Myocyte (in vitro differentiated cells): ENCODE data around the gene OR1K1. TPM values are rescaled to one million over a fixed set of nuclear protein-coding genes. Genes with fewer than 3 reads are reported as not detected.
"Not testable (repeated sequence)": the region's sequence is repeated elsewhere in the genome, so short reads cannot be mapped to it uniquely, and the experiment has no call there.

Source experiments
- DNase-seq: peaks from one replicate; pipeline ENCODE4 v3.0.0-alpha.2; 2012; ENCODE audit warnings: low read depth
- polyA plus RNA-seq: library from polyadenylated mRNA; unstranded; fragments of >200 nt; gene quantifications from one replicate; pipeline ENCODE4 v1.2.1, GENCODE V29; 2012; ENCODE audit warnings: missing spikeins
- total RNA-seq: library from RNA; depleted of rRNA; stranded (reverse); fragments of >200 nt; gene quantifications from 2 replicates; pipeline ENCODE4 v1.2.3, GENCODE V29; 2014

OR1K1 gene, protein sequence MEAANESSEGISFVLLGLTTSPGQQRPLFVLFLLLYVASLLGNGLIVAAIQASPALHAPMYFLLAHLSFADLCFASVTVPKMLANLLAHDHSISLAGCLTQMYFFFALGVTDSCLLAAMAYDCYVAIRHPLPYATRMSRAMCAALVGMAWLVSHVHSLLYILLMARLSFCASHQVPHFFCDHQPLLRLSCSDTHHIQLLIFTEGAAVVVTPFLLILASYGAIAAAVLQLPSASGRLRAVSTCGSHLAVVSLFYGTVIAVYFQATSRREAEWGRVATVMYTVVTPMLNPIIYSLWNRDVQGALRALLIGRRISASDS
- total RNA-seq = not detected in 2 replicates
- polyA plus RNA-seq = not detected

DNA sequence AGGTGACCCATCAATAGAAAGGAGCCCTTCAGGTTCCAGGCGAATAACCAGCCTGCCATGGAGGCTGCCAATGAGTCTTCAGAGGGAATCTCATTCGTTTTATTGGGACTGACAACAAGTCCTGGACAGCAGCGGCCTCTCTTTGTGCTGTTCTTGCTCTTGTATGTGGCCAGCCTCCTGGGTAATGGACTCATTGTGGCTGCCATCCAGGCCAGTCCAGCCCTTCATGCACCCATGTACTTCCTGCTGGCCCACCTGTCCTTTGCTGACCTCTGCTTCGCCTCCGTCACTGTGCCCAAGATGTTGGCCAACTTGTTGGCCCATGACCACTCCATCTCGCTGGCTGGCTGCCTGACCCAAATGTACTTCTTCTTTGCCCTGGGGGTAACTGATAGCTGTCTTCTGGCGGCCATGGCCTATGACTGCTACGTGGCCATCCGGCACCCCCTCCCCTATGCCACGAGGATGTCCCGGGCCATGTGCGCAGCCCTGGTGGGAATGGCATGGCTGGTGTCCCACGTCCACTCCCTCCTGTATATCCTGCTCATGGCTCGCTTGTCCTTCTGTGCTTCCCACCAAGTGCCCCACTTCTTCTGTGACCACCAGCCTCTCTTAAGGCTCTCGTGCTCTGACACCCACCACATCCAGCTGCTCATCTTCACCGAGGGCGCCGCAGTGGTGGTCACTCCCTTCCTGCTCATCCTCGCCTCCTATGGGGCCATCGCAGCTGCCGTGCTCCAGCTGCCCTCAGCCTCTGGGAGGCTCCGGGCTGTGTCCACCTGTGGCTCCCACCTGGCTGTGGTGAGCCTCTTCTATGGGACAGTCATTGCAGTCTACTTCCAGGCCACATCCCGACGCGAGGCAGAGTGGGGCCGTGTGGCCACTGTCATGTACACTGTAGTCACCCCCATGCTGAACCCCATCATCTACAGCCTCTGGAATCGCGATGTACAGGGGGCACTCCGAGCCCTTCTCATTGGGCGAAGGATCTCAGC is at the start of gene OR1K1:
OR1K1 (plus strand) TSS at position 58 of the 995 bp plus-strand sequence; CDS start at position 58, 0 bp downstream.
- no peak for DNase-seq

DNA sequence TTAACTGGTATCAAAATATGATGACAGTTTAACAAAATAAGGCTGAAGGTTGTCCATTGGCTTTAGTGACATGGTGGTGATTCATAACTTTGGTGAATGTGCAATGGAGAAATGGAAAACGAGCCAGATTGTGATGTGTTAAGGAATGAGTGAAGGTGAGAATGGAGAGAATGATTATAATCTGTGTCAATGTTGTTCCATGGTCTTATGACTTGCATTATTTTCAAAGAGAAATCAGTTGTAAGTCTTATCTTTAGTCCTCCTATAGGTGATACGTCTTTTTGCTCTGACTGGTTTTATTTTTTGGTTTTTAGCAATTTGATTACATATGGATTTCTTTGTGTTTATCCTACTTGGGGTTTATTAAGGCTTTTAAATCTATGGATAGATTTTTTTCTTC is 45.1 kb upstream of the OR1K1 start:
- no peak for DNase-seq

DNA sequence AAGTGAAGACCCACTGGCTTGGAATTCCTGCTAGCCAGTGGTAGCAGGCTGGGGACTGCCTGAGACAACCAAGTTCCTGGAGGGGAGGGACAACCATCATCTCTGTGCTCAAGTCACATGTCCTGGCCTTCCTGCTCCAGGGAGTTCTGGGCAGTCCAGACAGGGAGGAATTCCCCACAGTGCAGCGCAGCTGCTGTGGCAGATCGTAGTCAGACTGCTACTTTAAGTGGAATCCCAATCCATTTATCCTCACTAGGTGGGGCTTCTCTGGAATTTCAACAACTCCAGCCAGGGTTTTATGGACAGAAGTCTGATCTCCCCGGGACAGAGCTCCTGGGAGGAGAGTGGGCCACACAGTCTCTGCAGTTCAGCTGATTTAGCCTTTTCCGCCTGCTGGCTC is 32.1 kb upstream of the OR1K1 start:
- DNase-seq = peak; percentile 22

DNA sequence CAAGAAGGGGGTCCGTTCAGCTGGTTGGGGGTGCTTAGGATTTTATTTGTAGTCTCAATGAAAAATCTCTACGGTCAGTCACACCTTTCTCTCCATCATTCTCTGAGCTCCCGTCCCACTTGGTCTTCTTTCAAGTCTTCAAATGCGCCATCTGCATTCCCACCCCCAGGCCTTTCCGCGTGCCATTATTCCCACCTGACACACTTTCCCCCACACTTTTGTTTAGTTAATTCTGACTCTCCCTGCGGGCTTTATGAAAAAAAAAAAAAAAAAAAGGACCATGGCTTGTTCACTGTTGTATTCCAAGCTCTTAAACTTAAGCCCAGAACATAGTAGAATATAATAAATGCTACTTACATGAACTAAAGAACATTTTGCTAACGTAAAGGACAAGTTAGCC is 22.9 kb upstream of the OR1K1 start:
- DNase-seq = no peak

DNA sequence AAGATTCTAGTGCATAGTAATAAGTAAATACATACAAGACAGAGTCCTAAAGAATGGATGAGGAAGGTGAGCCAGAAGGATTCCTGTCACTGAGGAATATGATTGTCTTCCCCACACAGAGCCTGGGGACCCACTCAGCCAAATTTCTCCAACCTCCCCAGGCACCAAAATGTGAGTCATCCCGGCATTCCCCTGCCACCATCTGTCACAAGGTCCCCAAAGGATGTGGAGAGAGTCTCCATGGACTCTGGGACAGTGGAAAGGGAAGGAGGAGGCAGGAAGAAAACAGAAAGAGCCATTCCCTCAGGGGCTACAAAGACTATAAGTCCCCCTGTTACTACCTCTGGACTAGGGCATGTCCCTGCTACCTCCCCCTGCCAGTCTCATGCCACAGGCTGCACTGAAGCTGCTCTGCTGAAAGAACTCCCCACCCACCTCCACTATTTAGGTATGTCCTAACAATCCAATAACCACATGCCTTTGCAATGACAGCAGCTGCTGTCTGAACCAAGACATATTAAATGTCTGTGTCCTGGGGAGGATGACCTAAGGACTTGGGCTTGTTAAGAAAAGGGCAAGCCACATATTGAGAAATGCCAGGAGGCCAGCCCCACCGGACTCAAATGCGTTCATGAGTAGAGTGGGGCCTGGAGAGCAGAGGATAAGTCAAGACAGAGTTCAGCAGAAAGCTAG is 21.8 kb upstream of the OR1K1 start:
- peak; percentile 89 for DNase-seq

DNA sequence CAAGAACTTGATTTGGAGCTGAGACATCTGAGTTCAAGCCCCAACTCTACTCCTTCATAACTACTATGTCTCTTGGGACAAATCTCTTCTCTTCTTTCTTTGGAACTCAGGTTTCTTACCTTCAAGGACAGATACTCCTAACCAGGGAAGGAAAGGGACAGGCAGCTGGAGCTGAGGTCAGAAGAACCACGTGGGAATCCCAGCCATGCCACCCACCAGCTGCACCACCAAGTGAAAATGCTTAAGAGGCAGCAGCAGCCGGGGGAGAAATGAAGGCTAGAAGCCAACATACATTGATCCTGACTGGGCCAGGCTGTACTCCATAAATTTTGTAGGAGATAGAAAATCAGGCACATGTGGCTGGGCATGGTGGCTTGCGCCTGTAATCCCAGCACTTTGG is 20.7 kb upstream of the OR1K1 start:
- DNase-seq = peak; percentile 66

DNA sequence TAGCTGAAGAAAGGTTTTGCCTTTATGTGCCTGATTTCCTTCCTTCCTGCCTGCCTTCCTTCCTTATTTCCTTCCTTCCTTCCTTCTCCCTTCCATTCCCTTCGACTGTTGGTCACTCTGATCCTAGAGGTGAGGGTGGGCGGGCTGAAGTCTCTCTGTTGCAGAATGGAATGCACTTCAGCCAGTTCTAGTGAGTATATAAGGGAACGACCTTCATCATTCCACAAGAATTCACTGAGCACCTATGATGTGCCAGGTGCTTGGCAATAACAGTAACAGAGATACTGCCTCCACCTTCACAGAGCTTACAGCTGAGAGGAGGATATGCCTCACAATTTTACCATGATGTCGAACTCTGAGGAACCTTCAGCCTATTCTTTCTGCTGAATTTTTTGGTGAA is 19.9 kb upstream of the OR1K1 start:
- DNase-seq = no peak

DNA sequence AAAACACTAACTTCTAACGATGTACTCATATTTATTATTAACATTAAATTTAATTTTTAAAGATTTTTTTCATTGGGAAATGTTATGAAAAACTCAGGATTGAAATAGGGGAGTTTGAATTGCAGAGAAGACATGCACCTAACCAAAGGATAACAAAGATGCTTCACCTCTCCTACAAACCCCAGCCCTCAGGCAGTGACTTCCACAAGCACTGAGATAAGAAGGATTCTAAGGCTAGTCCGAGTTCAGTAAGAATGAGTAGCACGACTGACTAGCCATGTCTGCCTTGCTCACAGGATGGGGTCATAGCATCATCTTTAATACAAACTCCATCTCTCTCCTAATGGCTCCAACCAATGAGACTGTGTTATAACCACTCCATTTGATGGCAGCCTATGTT is 18.3 kb upstream of the OR1K1 start:
- DNase-seq = no peak

DNA sequence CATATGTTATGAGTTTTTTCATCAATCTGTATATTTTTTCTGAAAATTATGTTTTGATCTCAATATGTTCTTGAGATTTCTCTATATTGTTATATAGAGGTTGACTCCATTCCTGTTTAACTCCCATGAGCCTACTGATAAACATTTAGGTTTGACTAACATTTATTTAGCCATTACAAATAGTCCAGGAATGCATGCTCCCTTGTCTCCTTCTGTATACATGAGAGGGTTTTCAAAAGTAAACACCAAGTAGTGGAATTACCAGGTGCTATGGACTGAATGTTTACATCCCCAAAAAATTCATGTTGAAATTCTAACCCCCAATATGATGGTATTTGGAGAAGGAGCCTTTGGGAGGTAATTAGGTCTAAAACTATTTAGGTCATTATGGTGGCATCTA is 14.7 kb upstream of the OR1K1 start:
- no peak for DNase-seq

DNA sequence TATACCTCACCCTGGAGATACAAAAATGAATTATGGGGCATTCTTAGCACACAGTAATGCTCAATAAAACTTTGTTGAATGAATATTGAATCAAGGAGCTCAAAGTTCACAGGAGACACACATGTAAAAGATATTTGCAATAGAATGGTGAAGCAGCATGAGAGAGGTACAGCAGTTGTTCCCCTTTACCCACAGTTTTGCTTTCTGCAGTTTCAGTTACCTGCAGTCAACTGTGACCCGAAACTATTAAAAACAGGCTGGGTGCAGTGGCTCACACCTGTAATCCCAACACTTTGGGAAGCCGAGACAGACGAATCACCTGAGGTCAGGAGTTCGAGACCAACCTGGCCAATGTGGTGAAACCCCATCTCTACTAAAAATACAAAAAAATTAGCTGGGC is 13.6 kb upstream of the OR1K1 start:
- no peak for DNase-seq

DNA sequence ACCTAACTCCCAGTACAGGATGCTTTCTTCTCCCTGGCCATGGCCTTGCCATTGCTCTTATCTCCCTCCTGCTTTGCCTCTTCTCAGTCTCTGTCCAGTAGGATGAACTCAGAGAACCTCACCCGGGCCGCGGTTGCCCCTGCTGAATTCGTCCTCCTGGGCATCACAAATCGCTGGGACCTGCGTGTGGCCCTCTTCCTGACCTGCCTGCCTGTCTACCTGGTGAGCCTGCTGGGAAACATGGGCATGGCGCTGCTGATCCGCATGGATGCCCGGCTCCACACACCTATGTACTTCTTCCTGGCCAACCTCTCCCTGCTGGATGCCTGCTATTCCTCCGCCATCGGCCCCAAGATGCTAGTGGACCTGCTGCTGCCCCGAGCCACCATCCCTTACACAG is 11.1 kb upstream of the OR1K1 start, which contains the start of gene OR5C1:
OR5C1 (plus strand) TSS at position 103 of the 400 bp plus-strand sequence; CDS start at position 103, 0 bp downstream.
- no peak for DNase-seq

DNA sequence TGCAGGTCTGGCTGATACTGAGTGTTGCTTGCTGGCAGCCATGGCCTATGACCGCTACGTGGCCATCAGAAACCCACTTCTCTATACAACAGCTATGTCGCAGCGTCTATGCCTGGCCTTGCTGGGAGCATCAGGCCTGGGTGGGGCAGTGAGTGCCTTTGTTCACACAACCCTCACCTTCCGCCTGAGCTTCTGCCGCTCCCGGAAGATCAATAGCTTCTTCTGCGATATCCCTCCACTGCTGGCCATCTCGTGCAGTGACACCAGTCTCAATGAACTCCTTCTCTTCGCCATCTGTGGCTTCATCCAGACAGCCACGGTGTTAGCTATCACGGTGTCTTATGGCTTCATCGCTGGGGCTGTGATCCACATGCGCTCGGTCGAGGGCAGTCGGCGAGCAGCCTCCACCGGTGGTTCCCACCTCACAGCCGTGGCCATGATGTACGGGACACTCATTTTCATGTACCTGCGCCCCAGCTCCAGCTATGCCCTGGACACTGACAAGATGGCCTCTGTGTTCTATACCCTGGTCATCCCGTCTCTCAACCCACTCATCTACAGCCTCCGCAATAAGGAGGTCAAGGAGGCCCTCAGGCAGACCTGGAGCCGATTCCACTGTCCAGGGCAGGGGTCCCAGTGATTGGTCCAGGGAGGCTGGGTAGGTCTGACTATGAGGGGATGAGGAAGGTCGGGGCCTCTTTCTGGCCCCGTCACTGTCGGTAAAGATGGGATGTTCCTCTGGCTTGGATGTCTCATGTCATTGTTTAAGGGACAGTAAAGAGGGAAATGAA is 10.5 kb upstream of the OR1K1 start:
- no peak for DNase-seq

DNA sequence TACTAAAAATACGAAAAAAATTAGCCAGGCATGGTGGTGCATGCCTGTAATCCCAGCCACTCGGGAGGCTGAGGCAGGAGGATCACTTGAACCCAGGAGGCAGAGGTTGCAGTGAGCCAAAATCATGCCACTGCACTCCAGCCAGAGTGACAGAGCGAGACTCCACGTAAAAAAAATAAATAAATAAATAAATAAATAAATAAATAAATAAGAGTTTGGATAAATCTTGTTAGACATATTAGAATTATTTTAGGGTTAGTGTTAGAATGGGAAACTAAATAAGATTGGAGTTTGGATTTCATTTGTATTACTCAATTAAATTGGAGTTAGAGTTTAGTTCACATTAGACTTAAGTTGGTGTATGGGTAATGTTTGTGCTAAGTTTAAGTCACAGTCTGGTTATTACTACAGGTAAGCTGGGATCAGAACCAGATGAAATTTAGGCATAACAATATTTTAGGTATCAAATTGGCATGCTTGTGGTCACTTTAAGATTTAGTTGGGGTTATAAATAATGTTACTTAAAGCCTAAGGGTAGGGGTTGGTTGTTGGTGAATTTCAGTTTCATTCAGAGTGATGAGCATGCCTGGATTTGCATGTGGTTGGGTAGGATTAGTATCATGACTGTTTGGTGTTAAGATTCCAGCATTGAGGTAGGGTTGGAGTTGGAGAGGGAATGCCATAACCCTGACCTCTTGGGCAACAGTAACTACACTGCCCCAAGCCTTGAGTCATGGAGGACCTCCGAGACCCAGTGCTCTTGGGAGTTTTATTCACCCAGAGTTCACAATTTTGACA is 7.9 kb upstream of the OR1K1 start:
- DNase-seq = no peak

DNA sequence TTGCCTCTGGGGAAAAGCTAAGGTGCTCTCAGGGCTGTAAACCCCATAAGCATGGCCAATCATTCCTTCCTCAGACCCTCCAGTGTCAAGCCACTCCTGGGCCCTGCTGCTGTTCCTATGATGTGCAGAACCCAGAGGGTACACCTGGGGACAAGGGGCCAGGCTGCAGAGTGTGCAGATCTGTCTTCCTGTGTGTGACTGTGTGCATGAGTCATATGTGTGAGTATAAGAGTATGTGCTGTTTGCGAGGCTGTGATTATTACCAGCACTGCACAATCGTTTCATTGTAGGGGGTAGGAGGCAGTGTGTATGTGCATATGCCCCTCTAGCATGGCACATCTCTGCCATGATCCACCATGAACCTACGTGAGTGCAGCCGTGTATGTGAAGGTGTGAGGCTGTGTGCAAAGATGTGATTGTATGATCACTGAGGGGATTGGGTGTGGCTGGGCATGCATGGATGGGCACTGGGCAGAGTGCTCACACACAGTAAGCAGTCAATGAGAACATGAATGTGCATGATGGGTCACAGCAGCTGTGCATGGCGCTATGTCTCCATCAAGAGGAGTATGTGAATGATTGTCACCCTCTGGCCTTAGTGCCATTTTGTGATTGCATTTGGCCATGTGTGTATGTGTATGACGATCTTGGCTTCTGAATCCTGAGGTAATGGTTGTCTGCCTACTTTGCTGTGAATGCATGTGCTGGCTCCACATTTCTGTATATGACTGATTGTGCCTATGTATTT is 2.4 kb upstream of the OR1K1 start:
- DNase-seq = no peak

DNA sequence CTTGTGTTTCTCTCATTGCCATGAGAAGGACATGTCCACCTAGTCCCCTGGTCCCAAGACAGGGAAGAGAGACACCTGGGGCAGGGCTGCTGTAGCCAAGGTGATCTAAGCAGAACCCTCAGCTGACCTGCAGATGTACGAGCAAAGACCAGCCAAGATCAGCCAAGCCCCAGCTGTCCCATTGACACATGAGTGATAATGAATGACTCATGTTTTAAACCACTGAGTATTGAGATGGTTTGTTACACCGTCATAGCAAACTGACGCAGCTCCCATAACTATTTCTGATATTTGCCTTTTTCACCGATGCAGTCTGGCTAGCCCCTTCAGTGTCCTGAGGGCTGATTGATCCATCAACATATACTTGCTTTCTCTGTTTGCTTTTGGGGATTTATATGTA is 6.7 kb downstream of the OR1K1 start:
- no peak for DNase-seq

DNA sequence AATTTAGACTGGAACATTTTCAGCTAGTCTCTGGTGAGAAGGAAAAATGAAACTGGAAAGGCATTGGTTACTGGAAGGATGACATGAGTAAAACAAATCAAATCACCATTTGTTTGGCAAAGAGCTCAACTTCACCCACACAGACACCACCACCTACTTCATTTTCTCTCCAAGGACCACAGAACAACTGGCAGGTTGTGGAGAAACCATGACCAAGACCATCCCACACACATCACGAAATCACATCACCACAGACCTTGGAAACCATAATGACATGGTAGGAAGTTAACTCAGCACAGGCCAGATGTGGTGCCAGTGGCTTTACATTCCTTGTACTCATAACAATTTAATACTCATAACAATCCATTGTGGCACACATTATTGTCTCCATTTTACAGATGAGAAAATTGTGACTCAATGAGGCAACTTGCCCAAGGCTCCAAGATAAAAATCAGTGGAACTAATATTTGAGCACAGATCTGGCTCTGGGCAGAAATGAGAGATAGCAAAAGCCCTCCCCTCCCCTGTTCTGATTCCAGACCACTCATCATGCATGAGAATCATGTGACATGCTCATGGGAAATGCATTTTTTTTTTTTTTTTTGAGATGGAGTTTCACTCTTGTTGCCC is 7.5 kb downstream of the OR1K1 start:
- no peak for DNase-seq

DNA sequence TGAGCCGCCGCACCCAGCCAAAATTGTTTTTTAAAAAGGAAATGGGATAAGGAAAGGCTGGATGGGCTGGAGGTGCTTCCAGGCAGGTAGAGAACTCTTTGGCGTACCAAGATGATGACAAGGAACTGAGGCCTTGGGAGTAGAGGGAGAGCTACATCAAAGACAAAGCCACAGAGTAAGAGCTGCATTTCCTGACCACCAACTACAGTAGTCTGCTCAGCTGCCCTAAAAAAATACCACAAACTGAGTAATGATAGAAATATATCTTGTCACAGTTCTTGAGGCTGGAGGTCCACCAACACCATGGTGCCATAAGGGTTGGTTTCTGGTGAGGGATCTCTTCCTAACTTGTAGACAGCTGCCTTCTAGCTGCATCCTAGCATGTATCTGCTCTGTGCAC is 8.2 kb downstream of the OR1K1 start:
- DNase-seq = peak; percentile 30

DNA sequence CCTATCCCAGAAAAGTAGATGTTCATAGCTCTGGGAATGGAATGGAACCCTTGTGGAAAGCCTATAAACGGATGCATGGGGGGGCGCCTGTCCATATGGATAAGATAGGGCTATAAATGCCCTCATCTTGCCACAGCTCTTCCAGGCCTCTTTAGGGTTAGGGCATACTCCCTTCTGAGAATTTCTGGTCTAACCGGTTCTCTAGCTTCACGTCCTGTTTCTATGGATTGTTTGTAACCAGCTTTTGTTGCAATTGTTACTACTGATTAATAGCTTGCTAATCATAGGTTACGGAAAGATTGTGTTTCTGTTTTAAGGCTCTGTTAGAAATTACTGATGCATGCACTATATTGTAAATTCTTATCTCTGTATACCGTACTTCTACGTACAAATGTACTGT is 9.3 kb downstream of the OR1K1 start:
- DNase-seq = not testable (repeated sequence)
